Hepatocyte (in vitro differentiated cells): ENCODE data around the gene CALU. TPM values are rescaled to one million over a fixed set of nuclear protein-coding genes. Genes with fewer than 3 reads are reported as not detected.

Experiments used
- DNase-seq: peaks from one replicate; pipeline ENCODE4 v3.0.0-alpha.2; 2016; ENCODE audit warnings: low spot score
- H2AFZ ChIP-seq: fragments of 200-600 bp; sonication (generic); 2 replicates; pipeline ENCODE4 v1.6.0; 2016; ENCODE audit warnings: antibody characterized with exemption, mild to moderate bottlenecking
- H3K27ac ChIP-seq: fragments of 200-600 bp; sonication (generic); 2 replicates; pipeline ENCODE4 v1.5.1; 2016; ENCODE audit warnings: mild to moderate bottlenecking
- H3K27me3 ChIP-seq: fragments of 200-600 bp; sonication (generic); 2 replicates; pipeline ENCODE4 v1.6.1; 2016
- H3K36me3 ChIP-seq: fragments of 200-600 bp; sonication (generic); replicated peaks from 2 replicates; pipeline ENCODE4 v1.5.1; 2016; ENCODE audit warnings: low read depth; ENCODE audit not compliant: insufficient read depth
- H3K4me1 ChIP-seq: fragments of 200-600 bp; sonication (generic); 2 replicates; pipeline ENCODE4 v1.5.1; 2016; ENCODE audit warnings: mild to moderate bottlenecking, moderate library complexity; ENCODE audit not compliant: insufficient read depth
- H3K4me2 ChIP-seq: fragments of 200-600 bp; sonication (generic); 2 replicates; pipeline ENCODE4 v1.6.0; 2016
- H3K4me3 ChIP-seq: fragments of 200-600 bp; sonication (generic); 2 replicates; pipeline ENCODE4 v1.5.1; 2016; ENCODE audit warnings: mild to moderate bottlenecking
- H3K79me2 ChIP-seq: fragments of 200-600 bp; sonication (generic); 2 replicates; pipeline ENCODE4 v1.6.0; 2017; ENCODE audit warnings: mild to moderate bottlenecking
- H3K9me2 ChIP-seq: fragments of 200-600 bp; sonication (generic); replicated peaks from 2 replicates; pipeline ENCODE4 v1.6.0; 2017; ENCODE audit warnings: mild to moderate bottlenecking; ENCODE audit not compliant: insufficient read depth
- H3K9me3 ChIP-seq: fragments of 200-600 bp; sonication (generic); 2 replicates; pipeline ENCODE4 v1.5.1; 2016; ENCODE audit warnings: low read depth, mild to moderate bottlenecking
- H4K20me1 ChIP-seq: fragments of 200-600 bp; sonication (generic); 2 replicates; pipeline ENCODE4 v1.6.0; 2016; ENCODE audit warnings: mild to moderate bottlenecking; ENCODE audit not compliant: insufficient read depth, poor library complexity, severe bottlenecking
- CTCF ChIP-seq: fragments of 200-600 bp; sonication (generic); IDR thresholded peaks from 2 replicates; pipeline ENCODE4 v1.5.1; 2016; ENCODE audit warnings: antibody characterized with exemption, mild to moderate bottlenecking; ENCODE audit not compliant: poor library complexity
- EZH2 ChIP-seq: fragments of 200-600 bp; sonication (generic); IDR thresholded peaks from 2 replicates; pipeline ENCODE4 v1.6.1; 2016; ENCODE audit warnings: antibody characterized with exemption, mild to moderate bottlenecking, borderline replicate concordance
- EZH2phosphoT487 ChIP-seq: fragments of 200-600 bp; sonication (generic); IDR thresholded peaks from one replicate; pipeline ENCODE4 v1.6.1; 2018; ENCODE audit warnings: antibody characterized with exemption, mild to moderate bottlenecking, low read depth, moderate library complexity; ENCODE audit not compliant: unreplicated experiment, severe bottlenecking
- WGBS: methylation state at CpG from one replicate; pipeline ENCODE4 v1.1.6; 2016; ENCODE audit warnings: low lambda C conversion rate; ENCODE audit errors: missing lambda C conversion rate; 5-methylcytosine and 5-hydroxymethylcytosine counted together
- polyA plus RNA-seq: library from polyadenylated mRNA; unstranded; fragments of >200 nt; fragmentation: Nextera tagmentation; extraction: Ambion mirVana; gene quantifications from 2 replicates; pipeline ENCODE4 v1.2.1, GENCODE V29; 2016
- total RNA-seq: library from RNA; depleted of rRNA; stranded (reverse); fragments of >200 nt; gene quantifications from 2 replicates; pipeline ENCODE4 v1.2.3, GENCODE V29; 2014

CALU gene
- total and polyA plus RNA-seq, 2 experiments from 2014 or later = 248 to 291 TPM

- Histone ChIP-seq H3K4me2 (no peak overlapping the region), H3K4me3 (no peak overlapping the region), H3K27me3 (peaks cover 11% of the 10 kb centered on the region), H2AFZ (no peak overlapping the region), H3K9me2 (no peaks in the 10 kb centered on the region), H3K36me3 (no peaks in the 10 kb centered on the region), H3K27ac (no peak overlapping the region), H4K20me1 (no peaks in the 10 kb centered on the region), H3K9me3 (no peaks in the 10 kb centered on the region), H3K4me1 (no peaks in the 10 kb centered on the region), H3K79me2 (no peaks in the 10 kb centered on the region)
- no peak for DNase-seq
- 67% methylated on average over 7 of the region's 7 CpGs for WGBS
- no peak for TF ChIP-seq EZH2
- no peak for TF ChIP-seq EZH2phosphoT487
- TF ChIP-seq CTCF = no peak
Observed at GRCh38 chr7:128703609-128704241, 35.4 kb upstream of the CALU start.

GRCh38 chr7:128705891-128706333 is 33.2 kb upstream of the CALU start:
- Histone ChIP-seq H3K36me3 (no peaks in the 10 kb centered on the region), H3K4me1 (no peaks in the 10 kb centered on the region), H3K79me2 (no peaks in the 10 kb centered on the region), H4K20me1 (no peaks in the 10 kb centered on the region), H3K27ac (no peak overlapping the region), H3K9me2 (no peaks in the 10 kb centered on the region), H3K9me3 (no peaks in the 10 kb centered on the region), H3K4me2 (no peak overlapping the region), H3K4me3 (no peak overlapping the region), H2AFZ (no peak overlapping the region), H3K27me3 (no peaks in the 10 kb centered on the region)
- TF ChIP-seq CTCF = no peak
- no peak for TF ChIP-seq EZH2phosphoT487
- TF ChIP-seq EZH2 = no peak
- no peak for DNase-seq
- 83% methylated on average over 3 of the region's 3 CpGs for WGBS

- Histone ChIP-seq H3K27ac (no peak overlapping the region), H2AFZ (no peak overlapping the region), H3K4me3 (no peak overlapping the region), H3K4me2 (no peak overlapping the region), H3K27me3 (no peaks in the 10 kb centered on the region), H3K4me1 (no peaks in the 10 kb centered on the region), H3K9me2 (no peaks in the 10 kb centered on the region), H3K9me3 (no peaks in the 10 kb centered on the region), H3K36me3 (no peaks in the 10 kb centered on the region), H4K20me1 (no peaks in the 10 kb centered on the region), H3K79me2 (no peaks in the 10 kb centered on the region)
- TF ChIP-seq EZH2phosphoT487 (no peak), CTCF (no peak), EZH2 (no peak)
- WGBS = 92% methylated on average over 1 of the region's 1 CpG
- no peak for DNase-seq
Observed at GRCh38 chr7:128707752-128708151, 31.4 kb upstream of the CALU start.
